Colonic mucosa (tissue), 4 donors: Measurements from ENCODE around the gene CREB1. TPM values are rescaled to one million over a fixed set of nuclear protein-coding genes. Genes with fewer than 3 reads are reported as not detected.

ENCODE experiments used
- DNase-seq: peaks from one replicate; pipeline ENCODE4 v3.0.0-alpha.2; 2020
- H3K27ac ChIP-seq: fragments of 200-600 bp; one replicate; pipeline ENCODE4 v1.8.0; 2021
- H3K27me3 ChIP-seq: fragments of 200-600 bp; one replicate; pipeline ENCODE4 v1.8.0; 2021
- H3K36me3 ChIP-seq: fragments of 200-600 bp; one replicate; pipeline ENCODE4 v1.8.0; 2021
- H3K4me1 ChIP-seq: fragments of 200-600 bp; one replicate; pipeline ENCODE4 v1.8.0; 2021; ENCODE audit warnings: mild to moderate bottlenecking
- H3K4me3 ChIP-seq: fragments of 200-600 bp; one replicate; pipeline ENCODE4 v1.8.0; 2021
- H3K9ac ChIP-seq, 2 donors: one replicate each; pipeline ENCODE4 v1.7.0; 2013; ENCODE audit warnings: control low read depth in 2 of 2, low read depth in 2 of 2, low read length in 2 of 2
- H3K9me3 ChIP-seq: fragments of 200-600 bp; one replicate; pipeline ENCODE4 v1.8.0; 2021
- CTCF ChIP-seq: fragments of 200-600 bp; IDR thresholded peaks from one replicate; pipeline ENCODE4 v1.8.0; 2022; ENCODE audit warnings: antibody characterized with exemption, mild to moderate bottlenecking
- intact Hi-C: fragments of 100-400 bp; cut with DNase I; formaldehyde crosslinking; loops from one replicate; pipeline ENCODE4 v1.14.1; 2022
- total RNA-seq, 2 donors: library from RNA; stranded (reverse); fragmentation: NEBNext Ultra II Directional in 1 of 2; extraction: Animal tissue kit (Norgen Biotek cat#: 25700) in 1 of 2; gene quantifications; one replicate each; pipeline ENCODE4 v1.2.1, GENCODE V29; 2021
- donor health status: healthy.
- donor health status: DM: no; HTN: no; CAD: no.
- donor health status: DM: no; HTN: no; CAD: no.

CREB1 gene
- total RNA-seq, 2 donors from 2014 or later, result 46.0 to 55.4 TPM

GRCh38 chr2:207600231-207600630 is 70.5 kb downstream of the CREB1 start:
- no peak for DNase-seq
- Histone ChIP-seq H3K9ac (no peak overlapping the region), H3K4me1 (no peaks in the 10 kb centered on the region), H3K4me3 (no peak overlapping the region), H3K27me3 (no peaks in the 10 kb centered on the region), H3K36me3 (peaks cover 6% of the 10 kb centered on the region), H3K9me3 (no peaks in the 10 kb centered on the region), H3K27ac (no peak overlapping the region)
- no peak for TF ChIP-seq CTCF
- intact Hi-C loops, result no loop called here

- Histone ChIP-seq H3K4me1 (no peaks in the 10 kb centered on the region), H3K27me3 (no peaks in the 10 kb centered on the region), H3K4me3 (no peak overlapping the region), H3K9ac (no peak overlapping the region), H3K9me3 (no peaks in the 10 kb centered on the region), H3K27ac (no peak overlapping the region), H3K36me3 (peaks cover 6% of the 10 kb centered on the region)
- TF ChIP-seq CTCF, result no peak
- DNase-seq, result no peak
- intact Hi-C loops, result no loop called here
Observed at GRCh38 chr2:207601774-207602173, 72.0 kb downstream of the CREB1 start.

- Histone ChIP-seq H3K9ac (no peak overlapping the region), H3K4me1 (no peaks in the 10 kb centered on the region), H3K9me3 (no peaks in the 10 kb centered on the region), H3K36me3 (peaks cover 1% of the 10 kb centered on the region), H3K4me3 (no peak overlapping the region), H3K27me3 (no peaks in the 10 kb centered on the region), H3K27ac (no peak overlapping the region)
- no peak for TF ChIP-seq CTCF
- no peak for DNase-seq
- intact Hi-C loops, result no loop called here
Observed at GRCh38 chr2:207603486-207603885, 73.7 kb downstream of the CREB1 start.

- no peak overlapping the region for H3K27ac ChIP-seq
- no peaks in the 10 kb centered on the region for H3K9me3 ChIP-seq
- TF ChIP-seq CTCF, result no peak
- no peak for DNase-seq
- no peak overlapping the region for H3K9ac ChIP-seq
- H3K27me3 ChIP-seq, result no peaks in the 10 kb centered on the region
- no peak overlapping the region for H3K4me3 ChIP-seq
- intact Hi-C loops, result no loop called here
- no peaks in the 10 kb centered on the region for H3K4me1 ChIP-seq
- H3K36me3 ChIP-seq, result no peaks in the 10 kb centered on the region
Observed at GRCh38 chr2:207606399-207606798, 76.6 kb downstream of the CREB1 start.

GRCh38 chr2:207606829-207607228 is 77.1 kb downstream of the CREB1 start:
- no peak overlapping the region for H3K27ac ChIP-seq
- intact Hi-C loops, result no loop called here
- no peaks in the 10 kb centered on the region for H3K36me3 ChIP-seq
- no peaks in the 10 kb centered on the region for H3K9me3 ChIP-seq
- TF ChIP-seq CTCF, result no peak
- no peak for DNase-seq
- H3K9ac ChIP-seq, result no peak overlapping the region
- H3K4me1 ChIP-seq, result no peaks in the 10 kb centered on the region
- H3K4me3 ChIP-seq, result no peak overlapping the region
- no peaks in the 10 kb centered on the region for H3K27me3 ChIP-seq

- Histone ChIP-seq H3K4me1 (no peaks in the 10 kb centered on the region), H3K27ac (no peak overlapping the region), H3K9me3 (no peaks in the 10 kb centered on the region), H3K36me3 (no peaks in the 10 kb centered on the region), H3K9ac (no peak overlapping the region), H3K27me3 (no peaks in the 10 kb centered on the region), H3K4me3 (no peak overlapping the region)
- TF ChIP-seq CTCF, result no peak
- intact Hi-C loops, result no loop called here
- no peak for DNase-seq
Observed at GRCh38 chr2:207612714-207613113, 83.0 kb downstream of the CREB1 start.
